B cell (primary cell): ENCODE results near the gene ANLN. TPM values are rescaled to one million over a fixed set of nuclear protein-coding genes. Genes with fewer than 3 reads are reported as not detected.

Experiments
- ATAC-seq: fragments of 200-7000 bp; cut with Tn5 transposase; one replicate; pipeline ENCODE4 v1.10.0; 2021; ENCODE audit warnings: low read depth, mild to moderate bottlenecking, moderate number of reproducible peaks, moderate library complexity
- CTCF ChIA-PET: fragments of 350-600 bp; sonication (Branson Sonifier 250); formaldehyde crosslinking; loops from one replicate; lab custom pipeline; 2021; ENCODE audit warnings: antibody characterized with exemption, inconsistent platforms; lab: Charles Lee
- POLR2A ChIA-PET: fragments of 350-600 bp; sonication (Branson Sonifier 250); formaldehyde crosslinking; loops from one replicate; lab custom pipeline; 2021; ENCODE audit warnings: antibody characterized with exemption; lab: Charles Lee
- DNase-seq: peaks from one replicate; pipeline ENCODE4 v3.0.0; 2013
- H2AFZ ChIP-seq: 2 replicates; pipeline ENCODE4 v1.6.1; 2012; ENCODE audit warnings: mild to moderate bottlenecking, low read depth, low read length; ENCODE audit not compliant: insufficient read depth, poor library complexity, severe bottlenecking
- H3K27ac ChIP-seq, 2 donors: 1 replicate in 1 of 2; 2 replicates in 1 of 2; pipeline ENCODE4 v1.5.1; 2012 to 2013; ENCODE audit warnings: low read length in 2 of 2, mild to moderate bottlenecking in 2 of 2, moderate library complexity in 1 of 2
- H3K27me3 ChIP-seq, 4 experiments: fragments of 200-600 bp in 1 of 4; sonication (generic) in 1 of 4; replicated peaks in 1 of 4; 1 replicate in 2 of 4; 2 replicates in 2 of 4; pipeline versions ENCODE4 v1.6.1 to v1.7.0; 2013 to 2016; ENCODE audit warnings: low read length in 3 of 4, mild to moderate bottlenecking in 2 of 4, mixed read lengths in 1 of 4, moderate library complexity in 1 of 4; ENCODE audit not compliant: insufficient read depth in 4 of 4, control insufficient read depth in 3 of 4; ENCODE audit errors: control extremely low read depth in 1 of 4
- H3K36me3 ChIP-seq, 2 experiments: replicated peaks in 1 of 2; 1 replicate in 1 of 2; 2 replicates in 1 of 2; pipeline versions ENCODE4 v1.6.1 to v1.7.1; 2013; ENCODE audit warnings: low read length in 1 of 2; ENCODE audit not compliant: insufficient read depth in 2 of 2, control insufficient read depth in 1 of 2; ENCODE audit errors: control extremely low read depth in 1 of 2, extremely low read depth in 1 of 2
- H3K4me1 ChIP-seq, 2 donors: fragments of 200-600 bp in 1 of 2; sonication (generic) in 1 of 2; 1 replicate in 1 of 2; 2 replicates in 1 of 2; pipeline versions ENCODE4 v1.5.1 to v1.6.1; 2013 to 2017; ENCODE audit warnings: low read length in 2 of 2; ENCODE audit not compliant: control insufficient read depth in 2 of 2, insufficient read depth in 2 of 2
- H3K4me2 ChIP-seq: replicated peaks from 2 replicates; pipeline ENCODE3; 2012; ENCODE audit warnings: mild to moderate bottlenecking, low read depth, low read length; ENCODE audit not compliant: poor library complexity, severe bottlenecking
- H3K4me3 ChIP-seq, 5 experiments: fragments of 200-600 bp in 1 of 5; sonication (generic) in 1 of 5; 1 replicate in 3 of 5; 2 replicates in 2 of 5; pipeline versions ENCODE4 v1.5.1 to v1.7.0; 2011 to 2016; ENCODE audit warnings: low read length in 4 of 5, mild to moderate bottlenecking in 4 of 5, low read depth in 2 of 5, control low read depth in 1 of 5, moderate library complexity in 1 of 5; ENCODE audit not compliant: insufficient read depth in 1 of 5; ENCODE audit errors: control extremely low read depth in 1 of 5, extremely low read depth in 1 of 5
- H3K79me2 ChIP-seq: fragments of 200-600 bp; sonication (generic); one replicate; pipeline ENCODE4 v1.6.0; 2016; ENCODE audit warnings: low read length; ENCODE audit not compliant: control insufficient read depth, insufficient read depth
- H3K9ac ChIP-seq: fragments of 200-600 bp; sonication (generic); 2 replicates; pipeline ENCODE4 v1.6.1; 2017; ENCODE audit warnings: mild to moderate bottlenecking, low read length, moderate library complexity
- H3K9me3 ChIP-seq, 3 donors: one replicate each; pipeline versions ENCODE4 v1.6.1 to v1.7.1; 2013; ENCODE audit warnings: low read length in 2 of 3; ENCODE audit not compliant: control insufficient read depth in 2 of 3, insufficient read depth in 1 of 3; ENCODE audit errors: control extremely low read depth in 1 of 3
- H4K20me1 ChIP-seq: 2 replicates; pipeline ENCODE4 v1.6.0; 2012; ENCODE audit warnings: mild to moderate bottlenecking, low read length; ENCODE audit not compliant: insufficient read depth, control insufficient read depth, poor library complexity, severe bottlenecking
- H3K27ac Mint-ChIP-seq: one replicate; pipeline ENCODE4 v1.8.0; 2021; ENCODE audit warnings: mixed read lengths
- H3K27me3 Mint-ChIP-seq: one replicate; pipeline ENCODE4 v1.8.0; 2021; ENCODE audit warnings: mixed read lengths
- H3K4me1 Mint-ChIP-seq: one replicate; pipeline ENCODE4 v1.8.0; 2021; ENCODE audit warnings: mixed read lengths
- H3K4me3 Mint-ChIP-seq: one replicate; pipeline ENCODE4 v1.8.0; 2021; ENCODE audit warnings: mixed read lengths
- H3K9me3 Mint-ChIP-seq: one replicate; pipeline ENCODE4 v1.8.0; 2022; ENCODE audit warnings: mixed read lengths; ENCODE audit not compliant: insufficient read depth
- CTCF ChIP-seq: fragments of 200-600 bp; IDR thresholded peaks from one replicate; pipeline ENCODE4 v1.8.0; 2022; ENCODE audit warnings: antibody characterized with exemption, mild to moderate bottlenecking
- EZH2 ChIP-seq: IDR thresholded peaks from 2 replicates; pipeline ENCODE4 v1.6.1; 2012; ENCODE audit warnings: borderline replicate concordance, low read depth, mild to moderate bottlenecking, moderate library complexity, low read length; ENCODE audit not compliant: insufficient read depth, poor library complexity, severe bottlenecking
- WGBS: methylation state at CpG from one replicate; pipeline ENCODE4 v1.1.5; 2013; ENCODE audit warnings: missing lambda C conversion rate; ENCODE audit not compliant: insufficient coverage; 5-methylcytosine and 5-hydroxymethylcytosine counted together
- intact Hi-C: fragments of 100-400 bp; cut with micrococcal nuclease; formaldehyde crosslinking; loops from one replicate; pipeline ENCODE4 v1.10.0; 2022
- polyA plus RNA-seq: library from polyadenylated mRNA; depleted of rRNA; stranded (reverse); fragments of >200 nt; gene quantifications from 2 replicates; pipeline ENCODE4 v1.2.3, GENCODE V29; 2012
- total RNA-seq, 2 donors: library from RNA; stranded (reverse); fragments of 120-200 nt in 1 of 2; gene quantifications; 1 replicate in 1 of 2; 2 replicates in 1 of 2; pipeline versions ENCODE4 v1.2.3 to v1.2.4, GENCODE V29; 2013 to 2022

Gene ANLN
- total and polyA plus RNA-seq, 2 donors (not counting 1 experiment from before 2014, with no cell fraction given) = 0.19 to 0.32 TPM

DNA sequence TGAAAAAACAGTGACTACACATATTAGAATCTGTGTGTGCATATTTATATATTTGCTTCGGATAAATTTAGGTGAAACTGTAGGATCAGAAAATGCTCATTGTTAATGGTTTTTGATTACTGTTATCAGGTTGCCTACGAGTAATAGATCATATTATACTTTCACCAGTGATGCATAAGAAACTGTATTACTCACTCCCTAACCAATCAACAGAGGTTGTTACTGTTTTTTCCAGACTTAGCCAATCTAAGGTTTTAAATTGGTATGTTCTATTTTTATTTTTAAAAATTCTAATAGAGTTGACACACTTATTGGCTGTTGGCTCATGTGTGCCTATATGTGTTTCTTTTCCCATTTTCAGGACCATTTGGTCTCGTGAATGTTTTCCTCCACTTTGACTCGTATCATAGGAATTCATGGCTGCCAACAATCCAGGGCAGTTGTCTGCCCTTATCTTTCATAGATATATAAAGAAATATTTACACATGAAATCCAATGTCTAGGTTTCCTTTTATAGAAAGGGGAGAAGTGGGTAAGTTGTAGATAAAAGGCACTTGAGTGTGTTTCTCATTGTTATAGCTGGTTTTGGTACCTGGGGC, 59.2 kb downstream of the ANLN start:
- no peaks in the 10 kb centered on the region for H3K27me3 Mint-ChIP-seq
- ATAC-seq (no peak), DNase-seq (no peak)
- ChIA-PET CTCF (no interaction called here), POLR2A (no interaction called here)
- Histone ChIP-seq H3K9ac (no peak overlapping the region), H3K79me2 (no peaks in the 10 kb centered on the region), H3K27ac (no peak overlapping the region), H3K9me3 (no peaks in the 10 kb centered on the region), H3K27me3 (no peaks in the 10 kb centered on the region), H2AFZ (no peak overlapping the region), H3K4me3 (no peak overlapping the region), H3K4me2 (no peak overlapping the region), H3K4me1 (no peaks in the 10 kb centered on the region), H3K36me3 (no peaks in the 10 kb centered on the region), H4K20me1 (no peaks in the 10 kb centered on the region)
- H3K4me1 Mint-ChIP-seq = no peaks in the 10 kb centered on the region
- intact Hi-C loops = no loop called here
- TF ChIP-seq EZH2 (no peak), CTCF (no peak)
- H3K27ac Mint-ChIP-seq = no peak overlapping the region
- no peaks in the 10 kb centered on the region for H3K9me3 Mint-ChIP-seq
- no peak overlapping the region for H3K4me3 Mint-ChIP-seq
- 100% methylated on average over 1 of the region's 4 CpGs for WGBS

DNA sequence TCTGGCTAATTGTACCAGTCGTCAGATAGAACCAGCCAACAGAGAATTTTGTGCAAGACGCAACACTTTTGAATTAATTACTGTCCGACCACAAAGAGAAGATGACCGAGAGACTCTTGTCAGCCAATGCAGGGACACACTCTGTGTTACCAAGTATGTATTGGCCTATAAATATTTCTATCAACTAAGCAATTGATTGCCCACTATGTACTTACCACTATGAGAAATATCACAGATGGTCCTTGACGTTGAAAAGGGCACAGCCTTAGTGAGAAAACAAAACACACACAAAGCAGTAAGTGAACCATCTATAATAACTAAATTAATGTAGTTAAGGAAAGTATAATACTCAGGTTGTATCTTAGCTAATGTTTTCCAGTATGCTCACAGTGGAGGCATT, 60.0 kb downstream of the ANLN start:
- H3K79me2 ChIP-seq = no peaks in the 10 kb centered on the region
- no peak overlapping the region for H3K9ac ChIP-seq
- H3K36me3 ChIP-seq = no peaks in the 10 kb centered on the region
- DNase-seq (no peak), ATAC-seq (no peak)
- no peak overlapping the region for H3K27ac ChIP-seq
- Mint-ChIP-seq H3K4me3 (no peak overlapping the region), H3K27ac (no peak overlapping the region), H3K9me3 (no peaks in the 10 kb centered on the region), H3K4me1 (no peaks in the 10 kb centered on the region), H3K27me3 (no peaks in the 10 kb centered on the region)
- H4K20me1 ChIP-seq = no peaks in the 10 kb centered on the region
- H3K4me2 ChIP-seq = no peak overlapping the region
- POLR2A ChIA-PET = no interaction called here
- no peaks in the 10 kb centered on the region for H3K27me3 ChIP-seq
- H3K4me1 ChIP-seq = no peaks in the 10 kb centered on the region
- CTCF ChIA-PET = interaction anchor here (1.0 kb wide), 1 partner anchor 8 kb away, joined by 7 read pairs; no protein-coding TSS in a partner anchor
- no peak overlapping the region for H3K4me3 ChIP-seq
- no peaks in the 10 kb centered on the region for H3K9me3 ChIP-seq
- 100% methylated on average over 4 of the region's 5 CpGs for WGBS
- H2AFZ ChIP-seq = no peak overlapping the region
- TF ChIP-seq CTCF (no peak), EZH2 (no peak)
- intact Hi-C loops = no loop called here
